Middle frontal gyrus (tissue), 1 donor: ENCODE results near the gene PIGB.
"Not testable (repeated sequence)": the region's sequence is repeated elsewhere in the genome, so short reads cannot be mapped to it uniquely, and the experiment has no call there.

Source experiments
- DNase-seq: peaks from one replicate; pipeline ENCODE4 v3.0.0-alpha.2; 2015; ENCODE audit warnings: low spot score; ENCODE audit errors: extremely low spot score

Gene PIGB

DNA sequence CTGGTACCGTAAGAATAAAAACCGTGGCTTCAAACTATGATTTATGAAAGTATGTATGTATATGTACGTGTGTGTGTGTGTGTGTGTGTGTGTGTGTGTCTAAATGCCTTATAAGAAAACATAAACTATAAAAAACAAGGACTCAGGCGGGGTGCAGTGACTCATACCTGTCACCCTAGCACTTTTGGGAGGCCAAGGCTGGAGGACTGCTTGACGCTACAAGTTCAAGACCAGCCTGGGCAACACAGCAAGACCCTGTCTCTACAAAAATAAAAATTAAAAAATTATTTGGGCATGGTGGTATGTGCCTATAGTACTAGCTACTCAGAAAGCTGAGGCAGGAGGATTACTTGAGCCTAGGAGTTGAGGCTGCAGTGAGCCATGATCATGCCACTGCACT, 60.1 kb downstream of the PIGB start:
- no peak for DNase-seq

DNA sequence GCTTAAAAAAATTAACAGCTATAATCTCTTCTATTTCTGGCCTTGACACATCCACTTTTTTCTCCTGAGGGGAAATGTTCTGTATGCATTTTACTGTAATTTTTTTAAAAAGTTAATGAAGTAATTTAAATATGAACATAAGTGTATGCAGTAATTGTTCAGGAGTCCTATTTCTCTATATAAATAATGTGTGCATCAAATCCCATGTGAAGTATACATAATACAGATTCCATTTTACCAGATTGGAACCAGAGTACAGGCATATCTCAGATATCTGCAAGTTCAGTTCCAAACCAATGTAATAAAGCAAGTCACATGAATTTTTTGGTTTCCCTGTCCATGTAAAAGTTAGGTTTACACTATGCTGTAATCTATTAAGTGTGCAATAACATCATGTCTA, 62.6 kb downstream of the PIGB start:
- DNase-seq, result no peak

DNA sequence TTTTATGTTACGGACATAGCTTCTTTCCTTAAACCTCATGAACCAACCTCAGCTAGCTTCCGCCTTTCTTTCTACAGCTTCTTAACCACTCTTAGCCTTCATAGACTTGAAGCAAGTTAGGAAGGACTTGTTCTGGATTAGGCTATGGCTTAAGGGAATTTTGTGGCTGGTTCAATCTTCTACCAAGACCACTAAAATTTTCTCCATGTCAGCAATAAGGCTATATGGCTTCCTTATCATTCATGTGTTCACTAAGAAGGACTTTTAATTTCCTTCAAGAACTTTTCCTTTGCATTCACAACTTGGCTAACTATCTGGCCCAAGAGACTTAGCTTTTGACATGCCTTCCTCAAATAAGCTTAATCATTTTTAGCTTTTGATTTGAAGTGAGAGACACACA, 64.7 kb downstream of the PIGB start:
- no peak for DNase-seq

DNA sequence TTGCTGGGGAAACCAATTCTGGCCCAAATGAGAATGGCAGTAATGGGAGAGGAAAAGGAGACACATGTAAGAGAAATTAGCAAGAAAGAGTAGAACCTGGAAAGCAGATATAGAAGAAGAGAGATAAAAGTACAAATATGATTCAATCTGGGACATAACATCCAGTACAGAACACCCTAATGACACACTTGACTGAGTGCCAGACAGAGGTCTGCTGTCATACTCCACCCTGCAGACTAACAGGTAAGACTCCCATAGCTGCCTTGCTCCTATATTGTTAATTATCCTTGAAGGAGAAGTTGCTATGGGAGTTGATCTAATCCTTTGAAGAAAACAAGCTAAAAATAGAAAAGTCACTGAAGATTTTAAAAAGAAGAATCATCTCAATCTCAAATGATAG, 68.0 kb downstream of the PIGB start:
- no peak for DNase-seq

DNA sequence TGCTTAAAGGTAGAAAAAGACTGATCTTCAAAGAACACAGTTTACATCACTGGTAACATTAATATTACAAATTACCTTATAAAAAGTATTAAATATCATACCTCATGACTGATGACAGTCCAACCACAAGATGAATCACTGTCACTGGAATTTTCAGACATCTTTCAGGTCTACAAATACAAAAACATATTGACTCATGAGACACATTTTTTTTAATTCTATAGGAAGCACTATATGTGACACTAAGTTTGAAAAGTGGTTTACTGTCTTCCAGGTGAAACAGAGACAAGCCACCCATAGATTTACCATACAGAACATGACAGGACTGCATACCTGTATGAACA, 70.2 kb downstream of the PIGB start:
- DNase-seq, result no peak

DNA sequence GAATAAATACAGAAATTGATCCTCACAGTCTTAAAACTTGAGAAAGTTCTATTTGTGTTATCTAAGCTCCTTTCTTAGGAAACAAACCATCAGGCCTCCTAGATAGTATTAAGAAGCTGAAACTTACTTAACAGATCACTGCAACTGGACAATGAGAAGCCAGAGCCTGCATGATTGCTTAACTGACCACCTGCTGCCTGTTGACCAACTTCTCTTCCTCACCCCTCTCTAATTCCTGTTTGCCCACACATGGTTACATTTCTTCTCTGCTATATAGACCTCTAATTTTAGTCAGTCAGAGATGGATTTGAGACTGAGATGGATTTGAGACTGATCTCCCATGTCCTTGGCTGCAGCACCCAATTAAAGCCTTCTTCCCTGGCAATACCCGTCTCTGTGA, 75.7 kb downstream of the PIGB start:
- DNase-seq, result no peak

DNA sequence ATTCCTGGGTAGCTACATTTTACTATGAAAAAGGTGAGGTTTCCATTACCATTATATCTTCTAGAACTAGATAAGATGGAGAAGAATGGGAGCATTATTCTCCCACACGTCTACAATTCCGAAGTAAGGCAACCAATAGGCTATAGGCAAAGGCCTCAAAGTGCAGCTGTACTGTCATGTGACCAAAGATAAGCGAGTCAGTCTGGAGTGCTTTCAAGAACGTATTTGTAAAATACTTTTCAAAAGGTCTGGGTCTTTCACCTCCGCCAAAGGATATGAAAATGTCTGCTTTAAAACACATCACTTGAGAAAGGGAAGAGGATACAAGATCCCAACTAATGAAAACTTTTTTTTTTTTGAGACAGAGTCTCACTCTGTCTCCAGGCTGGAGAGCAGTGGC, 79.2 kb downstream of the PIGB start:
- DNase-seq, result no peak

DNA sequence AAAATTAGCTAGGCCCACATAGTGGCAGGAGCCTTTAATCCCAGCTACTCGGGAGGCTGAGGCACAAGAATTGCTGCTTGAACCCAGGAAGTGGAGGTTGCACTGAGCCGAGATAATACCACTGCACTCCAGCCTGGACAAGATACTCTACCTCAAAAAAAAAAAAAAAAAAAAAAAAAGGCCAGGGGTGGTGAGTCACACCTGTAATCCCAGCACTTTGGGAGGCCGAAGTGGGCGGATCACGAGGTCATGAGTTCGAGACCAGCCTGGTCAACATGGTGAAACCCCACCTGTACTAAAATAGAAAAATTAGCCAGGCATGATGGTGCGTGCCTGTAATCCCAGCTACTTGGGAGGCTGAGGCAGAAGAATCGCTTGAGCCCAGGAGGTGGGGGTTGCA, 81.0 kb downstream of the PIGB start:
- DNase-seq, result not testable (repeated sequence)

DNA sequence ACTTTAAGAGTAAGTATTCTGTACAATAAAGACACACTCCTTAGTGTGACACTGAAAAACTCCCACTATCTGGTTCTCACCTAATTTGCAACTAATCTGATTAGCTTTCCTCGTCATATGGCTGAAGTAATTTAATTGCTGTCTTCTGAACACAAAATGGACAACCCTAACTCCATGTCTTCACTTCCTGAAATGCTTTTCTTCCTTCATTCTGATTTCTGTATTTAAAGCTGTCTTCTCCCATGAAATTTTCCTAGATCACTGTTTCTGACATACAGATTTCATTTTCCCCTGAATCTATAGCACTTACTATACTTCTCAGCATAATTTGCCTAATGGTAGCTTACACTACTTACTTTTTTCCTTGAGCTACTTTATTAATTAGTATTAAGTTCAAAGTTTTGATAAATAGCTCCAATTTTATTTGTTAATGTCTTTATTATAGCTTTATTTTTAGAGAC, 82.8 kb downstream of the PIGB start:
- no peak for DNase-seq

DNA sequence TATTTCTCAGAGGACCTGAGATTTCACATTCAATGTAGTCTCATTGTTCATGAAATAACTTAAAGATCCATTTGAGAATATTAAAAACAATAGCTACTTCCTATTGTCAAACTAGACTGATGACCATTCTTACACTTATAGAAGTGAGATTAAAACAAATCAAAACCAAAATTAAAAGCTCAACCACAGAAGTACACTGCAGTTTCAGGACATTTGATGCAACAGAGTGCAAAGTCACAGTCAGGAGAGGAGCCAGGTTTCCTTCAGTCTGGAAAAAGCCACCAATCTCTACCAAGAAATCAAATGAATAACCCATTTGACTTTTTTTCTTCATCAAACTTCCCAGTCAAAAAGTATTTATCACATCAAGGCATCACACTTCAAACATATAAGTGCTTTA, 83.7 kb downstream of the PIGB start:
- no peak for DNase-seq

DNA sequence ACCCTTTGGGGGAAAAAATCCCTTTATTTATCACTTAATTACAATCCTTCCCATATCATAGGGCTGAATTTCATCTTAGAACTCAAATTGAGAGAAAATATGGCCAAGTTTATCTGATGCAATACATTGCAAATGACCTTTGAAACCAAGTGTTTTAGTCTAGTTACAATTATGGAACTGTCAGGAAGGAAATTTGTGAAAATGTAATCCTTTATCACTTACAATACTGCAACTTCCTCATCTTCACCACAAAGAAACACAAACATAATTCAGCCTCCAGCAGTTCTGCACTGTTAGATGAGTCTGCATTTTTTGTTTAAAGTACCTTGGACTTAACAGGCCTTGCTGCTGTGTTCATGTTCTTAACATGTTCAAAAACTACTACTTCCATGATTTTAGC, 84.5 kb downstream of the PIGB start:
- no peak for DNase-seq
